DMS114 treated with DMSO at 0.1 percent for 48 hours (cell line): ENCODE measurements around the gene CREBZF.
"Not testable (repeated sequence)": the region's sequence is repeated elsewhere in the genome, so short reads cannot be mapped to it uniquely, and the experiment has no call there.

Experiments
- DNase-seq: peaks from one replicate; lab custom pipeline; 2025; ENCODE audit not compliant: unreplicated experiment; lab: John Stamatoyannopoulos, UW

The CREBZF gene

DNA sequence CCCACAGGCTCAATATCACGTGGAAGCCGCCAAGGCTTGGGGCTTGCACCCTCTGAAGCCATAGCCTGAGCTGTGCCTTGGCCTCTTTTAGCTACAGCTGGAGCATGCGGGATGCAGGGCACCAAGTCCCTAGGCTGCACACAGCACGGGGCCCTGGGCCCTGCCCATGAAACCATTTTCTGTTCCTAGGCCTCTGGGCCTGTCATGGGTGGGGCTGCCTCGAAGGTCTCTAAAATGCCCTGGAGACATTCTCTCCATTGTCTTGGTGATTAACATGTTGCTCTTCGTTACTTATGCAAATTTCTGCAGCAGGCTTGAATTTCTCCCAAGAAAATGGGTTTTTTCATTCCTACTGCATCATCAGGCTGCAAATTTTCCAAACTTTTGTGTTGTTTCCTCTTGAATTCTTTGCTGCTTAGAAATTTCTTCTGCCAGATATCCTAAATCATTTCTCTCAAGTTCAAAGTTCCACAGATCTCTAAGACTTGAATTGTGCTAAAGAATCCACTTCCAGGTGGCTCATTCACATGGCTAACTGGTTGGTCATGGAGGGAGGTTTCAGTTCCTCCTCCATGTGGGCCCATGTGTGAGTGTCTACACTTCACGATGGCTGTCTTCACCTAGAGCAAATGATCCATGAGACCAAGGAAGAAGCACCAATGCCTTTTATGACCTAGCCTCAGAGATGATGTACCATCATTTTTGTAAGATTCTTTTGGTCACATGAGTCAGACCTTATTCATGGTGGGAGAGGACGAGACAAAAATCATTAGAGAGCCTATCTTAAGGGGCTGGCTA lies 7.4 kb upstream of the CREBZF start:
- no peak for DNase-seq

DNA sequence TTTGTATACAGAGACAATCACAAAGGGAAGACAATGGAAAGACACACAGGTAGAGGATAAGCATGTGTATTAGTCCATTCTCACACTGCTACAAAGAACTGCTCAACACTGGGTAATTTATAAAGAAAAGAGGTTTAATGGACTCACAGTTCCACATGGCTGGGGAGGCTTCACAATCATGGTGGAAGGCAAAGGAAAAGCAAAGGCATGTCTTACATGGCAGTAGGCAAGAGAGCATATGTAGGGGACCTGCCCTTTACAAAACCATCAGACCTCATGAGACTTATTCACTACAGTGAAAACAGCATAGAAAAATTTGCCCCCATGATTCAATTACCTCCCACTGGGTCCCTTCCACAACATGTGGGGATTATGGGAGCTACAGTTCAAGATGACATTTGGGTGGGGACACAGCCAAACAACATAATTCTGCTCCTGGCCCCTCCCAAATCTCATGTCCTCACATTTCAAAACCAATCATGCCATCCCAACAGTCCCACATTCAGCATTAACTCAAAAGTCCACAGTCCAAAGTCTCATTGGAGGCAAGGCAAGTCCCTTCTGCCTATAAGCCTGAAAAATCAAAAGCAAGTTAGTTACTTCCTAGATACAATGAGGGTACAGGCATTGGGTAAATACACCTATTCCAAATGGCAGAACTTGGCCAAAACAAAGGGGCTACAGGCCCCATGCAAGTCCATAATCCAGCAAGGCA lies 6.2 kb upstream of the CREBZF start:
- not testable (repeated sequence) for DNase-seq

GRCh38 chr11:85668157-85668556 lies 3.2 kb upstream of the CREBZF start:
- DNase-seq = no peak

GRCh38 chr11:85666687-85667086 lies 1.8 kb upstream of the CREBZF start:
- no peak for DNase-seq

GRCh38 chr11:85665733-85666132 lies 804 bp upstream of the CREBZF start:
- no peak for DNase-seq

- peak; percentile 11 for DNase-seq
These were observed 945 bp downstream of the CREBZF start for GRCh38 chr11:85663753-85664614.

GRCh38 chr11:85663080-85663752 lies 1.7 kb downstream of the CREBZF start:
- no peak for DNase-seq

DNA sequence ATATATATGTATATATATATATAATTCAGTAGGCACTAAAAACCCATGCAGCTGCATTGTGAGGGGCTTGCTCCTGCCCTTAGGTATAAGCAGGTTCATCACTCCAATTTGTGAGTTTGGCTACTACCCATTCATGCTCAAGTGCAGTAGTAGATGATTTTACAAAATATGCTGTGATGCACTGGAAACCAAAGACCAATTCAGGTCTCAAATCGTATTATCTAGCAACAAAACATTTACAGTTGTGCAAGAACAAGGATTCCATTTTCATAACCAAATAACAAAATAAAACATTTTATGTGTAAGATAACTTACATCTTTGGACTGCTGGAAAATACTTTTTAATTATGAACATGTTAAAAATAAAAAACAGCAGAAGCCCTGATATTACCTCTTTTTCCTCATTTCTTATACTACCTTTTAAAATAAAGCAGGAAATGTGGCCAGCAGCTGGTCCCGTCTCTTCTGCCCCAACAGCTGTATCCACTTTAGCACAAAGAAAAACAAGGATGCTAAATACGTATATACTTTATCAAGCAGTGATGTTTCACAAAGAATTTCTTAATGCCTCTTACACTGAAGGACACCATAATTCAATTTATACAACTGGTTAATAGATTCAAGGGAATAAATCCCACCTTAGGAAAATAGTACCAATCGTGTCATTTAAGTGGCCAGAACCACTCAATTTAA lies 2.8 kb downstream of the CREBZF start:
- DNase-seq = no peak

GRCh38 chr11:85658180-85658579 lies 6.7 kb downstream of the CREBZF start:
- DNase-seq = no peak

DNA sequence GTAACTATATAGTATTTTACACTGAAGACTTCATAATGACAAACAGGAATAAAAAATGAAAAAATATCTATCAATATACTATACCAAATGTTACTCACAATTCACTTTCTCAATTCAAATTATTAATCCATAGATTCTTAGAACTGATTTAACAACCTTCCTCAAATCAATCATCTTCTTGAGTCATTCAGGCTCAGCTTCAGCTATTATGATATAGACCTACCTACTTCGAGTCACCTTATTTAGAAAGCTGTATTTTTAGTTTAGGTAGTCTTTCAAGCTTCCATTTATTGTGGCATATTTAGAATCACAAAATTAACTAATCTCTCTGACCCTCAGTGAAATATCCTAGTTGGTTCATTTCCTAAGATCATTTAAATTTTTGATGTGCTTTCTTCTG lies 8.2 kb downstream of the CREBZF start:
- DNase-seq = no peak

GRCh38 chr11:85654343-85654742 lies 10.6 kb downstream of the CREBZF start:
- DNase-seq = not testable (repeated sequence)

DNA sequence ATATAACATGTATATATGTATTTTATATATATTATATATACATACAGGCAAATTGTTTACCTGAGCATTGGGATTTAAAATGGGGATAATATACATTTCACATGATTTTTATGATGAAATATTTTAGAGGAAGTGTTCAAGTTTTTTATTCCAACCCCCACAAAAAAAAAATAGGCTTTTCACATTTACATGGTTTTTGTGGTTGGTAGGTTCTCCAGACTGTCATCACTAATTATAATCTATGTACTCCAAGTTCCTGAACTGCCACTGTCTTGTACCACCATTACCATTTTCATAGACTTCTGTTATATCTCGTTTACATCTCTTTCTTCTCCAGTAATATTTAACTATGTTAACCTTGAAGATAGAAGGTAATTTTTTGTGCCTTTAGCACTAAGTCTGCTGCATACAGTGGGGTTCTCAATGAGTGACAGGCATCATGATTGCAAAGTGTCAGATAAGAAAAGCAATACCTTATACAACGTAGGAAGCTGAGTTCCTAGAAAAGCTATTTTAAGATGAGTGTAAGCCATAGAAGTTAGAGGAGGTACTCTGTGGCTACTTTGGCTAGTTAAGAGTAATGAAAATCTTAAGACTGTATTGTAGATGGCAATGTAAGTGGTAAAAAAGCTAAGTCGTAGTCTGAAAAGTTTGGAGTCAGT lies 12.0 kb downstream of the CREBZF start:
- DNase-seq = no peak

DNA sequence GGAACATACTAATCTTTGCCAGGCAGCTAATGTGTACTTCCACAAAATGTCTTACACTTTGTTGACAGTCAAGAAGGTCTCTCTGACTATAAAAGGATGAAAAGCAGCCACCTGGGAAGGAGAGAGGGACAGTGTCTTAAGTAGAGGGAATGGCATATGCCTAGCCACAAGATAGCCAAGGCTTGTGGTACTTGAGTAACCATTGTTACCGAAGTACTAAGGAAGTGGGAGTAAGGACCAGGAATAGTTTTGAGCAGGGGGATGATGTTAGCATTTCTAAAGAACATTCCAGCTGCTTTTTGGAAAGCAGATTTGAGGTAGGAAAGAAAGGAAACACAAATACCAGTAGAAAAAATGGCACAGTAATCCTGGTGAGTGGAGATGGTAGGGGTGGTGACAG lies 13.8 kb downstream of the CREBZF start:
- no peak for DNase-seq

GRCh38 chr11:85647604-85648299 lies 17.2 kb downstream of the CREBZF start, which contains the start of gene TMEM126A:
Gene TMEM126A, plus strand, starts transcription at chr11:85647967. Its CDS starts 2,289 bp downstream, at chr11:85650256.
- DNase-seq = peak; percentile 68

- DNase-seq = no peak
These were observed 17.9 kb downstream of the CREBZF start for GRCh38 chr11:85647078-85647477.

DNA sequence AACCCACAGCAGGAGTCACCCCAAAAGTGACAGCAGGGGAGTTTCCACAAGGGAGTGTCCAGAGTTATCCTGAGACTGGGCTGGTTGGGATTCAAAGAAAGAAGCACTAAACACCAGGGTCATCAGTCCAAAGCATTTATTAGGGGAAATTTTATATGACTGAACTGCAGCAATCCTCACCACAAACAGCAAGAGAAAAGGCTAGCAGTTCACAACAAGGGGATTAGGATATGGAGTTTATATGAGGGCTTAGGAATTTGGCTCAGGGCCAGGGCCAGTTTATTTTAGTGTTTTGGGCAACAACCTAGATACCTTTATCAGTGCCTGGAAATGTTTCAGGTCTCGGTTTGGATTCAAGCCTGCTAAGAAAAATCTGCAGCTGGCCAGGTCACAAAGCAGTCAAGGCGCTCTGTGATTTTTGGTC lies 21.7 kb downstream of the CREBZF start:
- no peak for DNase-seq

- no peak for DNase-seq
These were observed 30.2 kb downstream of the CREBZF start for GRCh38 chr11:85634747-85635146.

- peak; percentile 34 for DNase-seq
These were observed 36.1 kb downstream of the CREBZF start for GRCh38 chr11:85628771-85629341.
